ENCODE results near the gene ZNF134. TPM values are rescaled to one million over a fixed set of nuclear protein-coding genes. Genes with fewer than 3 reads are reported as not detected.

ZNF134 gene
- total RNA-seq, 4 donors from 2014 or later, result 32.6 to 45.5 (median 37.3) TPM

DNA sequence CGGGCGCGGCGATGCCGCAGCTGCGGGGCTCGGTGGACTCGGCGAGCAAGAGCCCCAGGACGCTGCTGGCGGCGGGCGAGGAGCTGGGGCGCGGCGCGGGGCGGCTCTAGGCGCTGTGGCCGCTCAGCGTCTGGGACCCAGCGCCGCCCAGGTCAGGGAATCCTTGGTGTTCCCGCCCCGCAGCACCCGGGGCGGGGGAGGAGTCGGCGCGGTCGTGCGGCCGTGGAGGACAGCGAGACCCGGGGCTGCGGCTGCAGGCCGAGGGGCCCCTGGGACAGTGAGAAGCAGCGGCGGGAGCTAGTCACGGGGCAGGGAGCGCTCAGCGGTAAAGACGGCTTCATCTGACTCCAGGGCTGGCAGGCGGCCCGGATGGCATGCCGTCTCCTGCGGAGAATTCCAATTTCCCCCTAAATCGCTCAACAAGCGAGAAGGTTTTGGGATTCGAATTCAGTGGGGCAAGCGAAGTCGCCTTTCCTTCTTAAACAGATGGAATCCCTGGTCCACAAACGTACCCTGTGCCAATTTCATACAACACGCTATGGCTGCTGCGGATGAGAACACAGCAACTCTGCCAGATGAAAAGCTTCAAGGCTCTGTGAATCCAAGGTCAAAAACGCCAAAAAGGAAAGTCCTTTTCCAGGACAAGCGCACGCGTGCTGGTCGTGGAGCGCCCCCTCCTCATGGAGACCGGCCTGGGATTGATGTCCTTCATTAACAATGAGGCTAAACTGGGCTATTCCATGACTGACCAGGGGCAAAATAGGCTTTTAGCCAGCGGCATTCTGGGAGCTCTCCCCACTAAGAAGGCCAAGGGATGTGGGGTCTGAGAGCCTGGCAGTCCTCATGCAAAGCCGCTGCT lies 50.5 kb downstream of the ZNF134 start:
- no peaks in the 10 kb centered on the region for H3K9me3 ChIP-seq
- peak; percentile 64 to 72 for DNase-seq
- H3K4me1 ChIP-seq, result peaks cover 0 to 4% of the 10 kb centered on the region in 2 donors
- peak overlapping the region; percentile 13 to 62 (median 56) for H3K27ac ChIP-seq
- WGBS, 2 donors, result 2 to 4% methylated on average over 34 to 37 of the region's 64 CpGs
- no peaks in the 10 kb centered on the region for H3K27me3 ChIP-seq
- peak in 1 of 2 donors; percentile 38 for TF ChIP-seq POLR2A (IDR thresholded peaks at IDR 0.05)
- TF ChIP-seq, protein P1, sequence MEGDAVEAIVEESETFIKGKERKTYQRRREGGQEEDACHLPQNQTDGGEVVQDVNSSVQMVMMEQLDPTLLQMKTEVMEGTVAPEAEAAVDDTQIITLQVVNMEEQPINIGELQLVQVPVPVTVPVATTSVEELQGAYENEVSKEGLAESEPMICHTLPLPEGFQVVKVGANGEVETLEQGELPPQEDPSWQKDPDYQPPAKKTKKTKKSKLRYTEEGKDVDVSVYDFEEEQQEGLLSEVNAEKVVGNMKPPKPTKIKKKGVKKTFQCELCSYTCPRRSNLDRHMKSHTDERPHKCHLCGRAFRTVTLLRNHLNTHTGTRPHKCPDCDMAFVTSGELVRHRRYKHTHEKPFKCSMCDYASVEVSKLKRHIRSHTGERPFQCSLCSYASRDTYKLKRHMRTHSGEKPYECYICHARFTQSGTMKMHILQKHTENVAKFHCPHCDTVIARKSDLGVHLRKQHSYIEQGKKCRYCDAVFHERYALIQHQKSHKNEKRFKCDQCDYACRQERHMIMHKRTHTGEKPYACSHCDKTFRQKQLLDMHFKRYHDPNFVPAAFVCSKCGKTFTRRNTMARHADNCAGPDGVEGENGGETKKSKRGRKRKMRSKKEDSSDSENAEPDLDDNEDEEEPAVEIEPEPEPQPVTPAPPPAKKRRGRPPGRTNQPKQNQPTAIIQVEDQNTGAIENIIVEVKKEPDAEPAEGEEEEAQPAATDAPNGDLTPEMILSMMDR (IDR thresholded peaks at IDR 0.05), result no peak
- intact Hi-C loops (cut with DNase I), result no loop called here
- no peaks in the 10 kb centered on the region for H3K36me3 ChIP-seq
- peak overlapping the region in 2 of 3 donors; percentile 5 to 51 for H3K4me3 ChIP-seq (replicated peaks in 1 of 3)

DNA sequence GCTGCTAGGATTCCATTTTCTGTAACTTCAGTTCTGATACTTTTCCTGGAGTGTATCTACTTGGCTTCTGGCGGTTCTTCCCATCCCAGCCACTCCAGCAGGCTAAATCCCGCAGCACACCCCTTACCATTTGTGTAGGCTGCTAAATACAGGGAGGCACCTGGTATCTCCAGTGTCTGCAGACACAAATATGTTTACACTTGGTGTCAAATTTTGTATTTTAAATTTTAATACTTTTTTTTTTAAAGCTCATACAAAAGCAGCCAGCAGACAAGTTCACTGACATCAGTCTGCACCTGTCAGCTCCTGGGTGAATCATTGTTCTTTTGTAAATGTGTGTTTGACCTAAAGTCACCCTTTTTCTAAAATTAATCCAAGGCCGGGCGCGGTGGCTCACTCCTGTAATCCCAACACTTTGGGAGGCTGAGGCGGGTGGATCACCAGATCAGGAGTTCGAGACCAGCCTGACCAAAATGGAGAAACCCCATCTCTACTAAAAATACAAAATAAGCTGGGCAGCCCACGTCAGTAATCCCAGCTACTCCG lies 51.3 kb downstream of the ZNF134 start:
- Histone ChIP-seq H3K4me3 (replicated peaks in 1 of 3) (no peak overlapping the region), H3K27ac (no peak overlapping the region), H3K36me3 (no peaks in the 10 kb centered on the region), H3K4me1 (peaks cover 0 to 4% of the 10 kb centered on the region in 2 donors), H3K9me3 (no peaks in the 10 kb centered on the region), H3K27me3 (no peaks in the 10 kb centered on the region)
- no peak for DNase-seq
- intact Hi-C loops (cut with DNase I), result no loop called here
- 86 to 88% methylated on average over 9 of the region's 9 CpGs for WGBS, 2 donors
- TF ChIP-seq, protein P1 (IDR thresholded peaks at IDR 0.05), result no peak
- TF ChIP-seq POLR2A (IDR thresholded peaks at IDR 0.05), result no peak

DNA sequence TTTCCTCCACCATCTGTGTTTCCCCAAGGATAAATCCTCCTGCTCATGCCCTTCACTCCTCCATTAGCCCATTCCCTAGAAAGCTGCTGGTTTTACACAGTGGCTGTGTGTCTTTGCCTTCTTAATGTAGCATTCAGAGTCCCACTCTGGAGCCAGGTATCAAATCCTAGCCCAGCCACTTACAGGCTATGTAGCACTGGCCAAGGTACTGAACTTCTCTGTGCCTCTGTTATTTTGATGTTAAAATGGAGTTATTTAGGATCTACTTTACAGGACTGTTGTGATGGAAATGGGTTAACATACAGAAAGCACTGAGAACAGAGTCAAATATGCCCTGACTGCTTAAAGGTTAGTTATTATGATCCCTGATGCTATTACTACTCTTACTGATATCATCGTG lies 53.2 kb downstream of the ZNF134 start:
- no peaks in the 10 kb centered on the region for H3K27me3 ChIP-seq
- H3K4me3 ChIP-seq (replicated peaks in 1 of 3), result no peak overlapping the region
- H3K36me3 ChIP-seq, result no peaks in the 10 kb centered on the region
- peaks cover 0 to 4% of the 10 kb centered on the region in 2 donors for H3K4me1 ChIP-seq
- DNase-seq, result no peak
- no peaks in the 10 kb centered on the region for H3K9me3 ChIP-seq
- TF ChIP-seq, protein P1 (IDR thresholded peaks at IDR 0.05), result no peak
- no peak for TF ChIP-seq POLR2A (IDR thresholded peaks at IDR 0.05)
- intact Hi-C loops (cut with DNase I), result no loop called here
- H3K27ac ChIP-seq, result no peak overlapping the region
- WGBS, 2 donors, result 89 to 94% methylated on average over 1 of the region's 1 CpG

DNA sequence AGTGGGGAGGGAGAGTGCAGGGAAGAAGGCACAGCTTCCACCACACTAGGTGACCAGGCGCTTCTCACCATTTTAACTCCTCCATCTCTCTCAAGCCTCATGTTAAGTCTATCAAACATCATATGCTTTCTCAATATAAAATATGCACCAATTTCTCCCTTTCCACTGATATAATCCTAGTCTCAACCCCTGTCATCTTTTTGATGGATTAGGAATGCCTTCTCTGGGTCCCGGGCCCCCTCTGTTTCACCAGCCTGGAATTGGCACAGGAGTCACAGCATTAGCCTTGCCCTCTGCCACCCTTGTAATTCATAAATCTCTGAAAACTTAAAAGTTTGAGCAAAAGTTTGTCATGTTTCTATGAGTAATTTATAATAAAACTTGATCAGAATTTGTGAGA lies 54.6 kb downstream of the ZNF134 start, which contains the start of gene ZSCAN4:
Gene ZSCAN4 (plus strand): TSS at position 301 of the 400 bp plus-strand sequence. CDS start 7,211 bp downstream, outside the sequence.
- no peaks in the 10 kb centered on the region for H3K36me3 ChIP-seq
- no peaks in the 10 kb centered on the region for H3K27me3 ChIP-seq
- no peaks in the 10 kb centered on the region for H3K9me3 ChIP-seq
- peaks cover 0 to 2% of the 10 kb centered on the region in 2 donors for H3K4me1 ChIP-seq
- intact Hi-C loops (cut with DNase I), result no loop called here
- no peak within 1 kb of the TSS for H3K27ac ChIP-seq
- 94 to 97% methylated on average over 2 of the region's 2 CpGs for WGBS, 2 donors
- DNase-seq, result no peak
- TF ChIP-seq, protein P1 (IDR thresholded peaks at IDR 0.05), result no peak
- TF ChIP-seq POLR2A (IDR thresholded peaks at IDR 0.05), result no peak
- H3K4me3 ChIP-seq (replicated peaks in 1 of 3), result no peak within 1 kb of the TSS

Data from thyroid gland (tissue), 4 donors.